GM18951 (cell line): Measurements from ENCODE around the gene CCT6A.
"Not testable (repeated sequence)": the region's sequence is repeated elsewhere in the genome, so short reads cannot be mapped to it uniquely, and the experiment has no call there.

Experiments used
- POLR2A ChIP-seq: IDR thresholded peaks from 4 replicates; pipeline ENCODE4 v1.6.1; 2011; ENCODE audit warnings: mild to moderate bottlenecking; ENCODE audit not compliant: insufficient read length, insufficient read depth; ENCODE audit errors: extremely low read depth
- in situ Hi-C: fragments of 300-500 bp; cut with MboI; formaldehyde crosslinking; loops from one replicate; pipeline ENCODE4 v1.12.0; 2022; ENCODE audit warnings: low sequenced_read_pairs, mixed read lengths, inconsistent platforms; ENCODE audit not compliant: unreplicated experiment

CCT6A gene

GRCh38 chr7:56097700-56098099 lies 46.1 kb downstream of the CCT6A start:
- in situ Hi-C loops, result no loop called here
- TF ChIP-seq POLR2A, result no peak

GRCh38 chr7:56098187-56099008 lies 46.8 kb downstream of the CCT6A start:
- in situ Hi-C loops, result not testable (repeated sequence)

GRCh38 chr7:56099653-56100052 lies 48.1 kb downstream of the CCT6A start:
- in situ Hi-C loops, result no loop called here

GRCh38 chr7:56104138-56104537 lies 52.6 kb downstream of the CCT6A start:
- in situ Hi-C loops, result not testable (repeated sequence)

More at GRCh38 chr7:56099653-56100052, 48.1 kb downstream of the CCT6A start:
- no peak for TF ChIP-seq POLR2A

GRCh38 chr7:56105508-56105907 lies 53.9 kb downstream of the CCT6A start:
- in situ Hi-C loops, result no loop called here
- no peak for TF ChIP-seq POLR2A

- in situ Hi-C loops, result no loop called here
- TF ChIP-seq POLR2A, result peak; percentile 83
Measured at GRCh38 chr7:56106108-56107073, 54.8 kb downstream of the CCT6A start, which contains the start of gene CHCHD2. Gene CHCHD2, minus strand, starts transcription at chr7:56106476. Its CDS starts 63 bp downstream, at chr7:56106413.

GRCh38 chr7:56107954-56108258 lies 56.3 kb downstream of the CCT6A start:
- TF ChIP-seq POLR2A, result no peak
- in situ Hi-C loops, result no loop called here

- in situ Hi-C loops, result no loop called here
- TF ChIP-seq POLR2A, result no peak
Measured at GRCh38 chr7:56110611-56111010, 59.0 kb downstream of the CCT6A start.

- in situ Hi-C loops, result not testable (repeated sequence)
Measured at GRCh38 chr7:56112244-56112643, 60.7 kb downstream of the CCT6A start.
